Mucosa of descending colon (tissue), 3 donors: ENCODE data around the gene BTBD10. TPM values are rescaled to one million over a fixed set of nuclear protein-coding genes. Genes with fewer than 3 reads are reported as not detected.
A peak's percentile ranks its signal among the peaks of the same experiment; 100 is the strongest.

Experiments used
- ATAC-seq: fragments of 200-7000 bp; cut with Tn5 transposase; one replicate; pipeline ENCODE4 v1.9.1; 2020; ENCODE audit warnings: mild to moderate bottlenecking, moderate library complexity
- DNase-seq, 3 donors: peaks; one replicate each; pipeline ENCODE4 v3.0.0-alpha.2; 2020
- H3K36me3 ChIP-seq: fragments of 200-600 bp; one replicate; pipeline ENCODE4 v1.8.0; 2021; ENCODE audit warnings: low read depth, mild to moderate bottlenecking
- H3K4me1 ChIP-seq: fragments of 200-600 bp; one replicate; pipeline ENCODE4 v1.8.0; 2021; ENCODE audit warnings: low read depth, mild to moderate bottlenecking
- H3K4me3 ChIP-seq: fragments of 200-600 bp; one replicate; pipeline ENCODE4 v1.8.0; 2021; ENCODE audit warnings: mild to moderate bottlenecking
- H3K9me3 ChIP-seq: fragments of 200-600 bp; one replicate; pipeline ENCODE4 v1.8.0; 2021; ENCODE audit warnings: mild to moderate bottlenecking
- intact Hi-C, 2 donors: fragments of 100-400 bp; cut with DNase I in 1 of 2; cut with micrococcal nuclease in 1 of 2; formaldehyde crosslinking; loops; one replicate each; pipeline versions ENCODE4 v1.11.0 to v1.11.1; 2022; cut with DNase I, micrococcal nuclease
- total RNA-seq, 3 donors: library from RNA; stranded (reverse); fragmentation: NEBNext Ultra II Directional in 2 of 3; extraction: Animal tissue kit (Norgen Biotek cat#: 25700) in 2 of 3; gene quantifications; one replicate each; pipeline versions ENCODE4 v1.2.1 to v1.2.4, GENCODE V29; 2021 to 2023
- TF ChIP-seq, protein P1 (sequence below): fragments of 200-600 bp; IDR thresholded peaks from one replicate; pipeline ENCODE4 v1.8.0; 2022; ENCODE audit warnings: antibody characterized with exemption, mild to moderate bottlenecking
- donor health status: DM: no; HTN: no; CAD: no; lungs with moderate emphysema.
- donor health status: DM: no; HTN: no; CAD: no.
- donor health status: DM: no; HTN: yes; CAD: no.

The BTBD10 gene
- total RNA-seq, 3 donors from 2014 or later: 28.2 to 37.8 (median 29.5) TPM

DNA sequence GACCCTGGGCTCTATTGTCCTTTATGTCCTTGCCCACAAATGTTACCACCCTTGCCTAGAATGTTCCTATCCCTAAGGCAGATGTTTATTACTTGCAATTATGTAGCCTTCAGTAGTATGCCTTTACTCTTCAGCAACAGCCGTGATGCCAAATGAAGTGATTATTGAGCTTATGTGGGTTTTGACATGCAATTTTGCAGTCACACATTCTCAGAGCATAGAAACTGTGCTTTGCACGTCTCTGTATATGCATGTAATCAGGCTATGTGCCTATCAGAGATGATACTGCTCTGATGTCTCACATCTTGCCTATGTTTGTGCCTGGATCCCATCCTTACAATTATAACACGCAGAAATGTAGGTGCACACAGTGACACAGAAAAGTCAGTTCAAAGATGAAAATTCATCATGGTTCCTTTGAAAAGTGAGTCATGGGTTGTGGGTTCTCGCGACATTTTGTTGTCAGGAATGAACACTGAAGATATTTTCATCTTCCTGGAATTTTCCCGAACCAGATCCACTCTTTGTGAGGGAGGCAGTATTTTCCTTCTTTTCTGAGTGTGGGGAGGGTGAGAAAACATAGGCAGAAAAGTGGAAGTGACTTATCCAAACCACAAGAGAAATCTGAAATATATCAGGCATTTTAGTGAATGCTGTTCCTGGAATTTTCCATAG, 104.3 kb downstream of the BTBD10 start:
- TF ChIP-seq, protein P1, sequence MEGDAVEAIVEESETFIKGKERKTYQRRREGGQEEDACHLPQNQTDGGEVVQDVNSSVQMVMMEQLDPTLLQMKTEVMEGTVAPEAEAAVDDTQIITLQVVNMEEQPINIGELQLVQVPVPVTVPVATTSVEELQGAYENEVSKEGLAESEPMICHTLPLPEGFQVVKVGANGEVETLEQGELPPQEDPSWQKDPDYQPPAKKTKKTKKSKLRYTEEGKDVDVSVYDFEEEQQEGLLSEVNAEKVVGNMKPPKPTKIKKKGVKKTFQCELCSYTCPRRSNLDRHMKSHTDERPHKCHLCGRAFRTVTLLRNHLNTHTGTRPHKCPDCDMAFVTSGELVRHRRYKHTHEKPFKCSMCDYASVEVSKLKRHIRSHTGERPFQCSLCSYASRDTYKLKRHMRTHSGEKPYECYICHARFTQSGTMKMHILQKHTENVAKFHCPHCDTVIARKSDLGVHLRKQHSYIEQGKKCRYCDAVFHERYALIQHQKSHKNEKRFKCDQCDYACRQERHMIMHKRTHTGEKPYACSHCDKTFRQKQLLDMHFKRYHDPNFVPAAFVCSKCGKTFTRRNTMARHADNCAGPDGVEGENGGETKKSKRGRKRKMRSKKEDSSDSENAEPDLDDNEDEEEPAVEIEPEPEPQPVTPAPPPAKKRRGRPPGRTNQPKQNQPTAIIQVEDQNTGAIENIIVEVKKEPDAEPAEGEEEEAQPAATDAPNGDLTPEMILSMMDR: no peak
- H3K9me3 ChIP-seq: no peaks in the 10 kb centered on the region
- DNase-seq: no peak
- no peaks in the 10 kb centered on the region for H3K4me1 ChIP-seq
- H3K36me3 ChIP-seq: no peaks in the 10 kb centered on the region
- intact Hi-C loops: no loop called here
- no peak overlapping the region for H3K4me3 ChIP-seq
- ATAC-seq: no peak

- no peaks in the 10 kb centered on the region for H3K4me1 ChIP-seq
- TF ChIP-seq, protein P1: no peak
- H3K36me3 ChIP-seq: no peaks in the 10 kb centered on the region
- intact Hi-C loops: no loop called here
- H3K4me3 ChIP-seq: no peak overlapping the region
- DNase-seq (no peak), ATAC-seq (no peak)
- no peaks in the 10 kb centered on the region for H3K9me3 ChIP-seq
Observed at GRCh38 chr11:13357232-13357631, 105.8 kb downstream of the BTBD10 start.

- Histone ChIP-seq H3K9me3 (no peaks in the 10 kb centered on the region), H3K36me3 (no peaks in the 10 kb centered on the region), H3K4me1 (no peaks in the 10 kb centered on the region), H3K4me3 (no peak overlapping the region)
- intact Hi-C loops: no loop called here
- ATAC-seq: no peak
- TF ChIP-seq, protein P1: no peak
- DNase-seq: no peak
Observed at GRCh38 chr11:13355191-13355590, 107.8 kb downstream of the BTBD10 start.

- Histone ChIP-seq H3K9me3 (no peaks in the 10 kb centered on the region), H3K36me3 (no peaks in the 10 kb centered on the region), H3K4me1 (no peaks in the 10 kb centered on the region), H3K4me3 (no peak overlapping the region)
- intact Hi-C loops: no loop called here
- peak in 1 of 3 donors; percentile 64 for DNase-seq
- peak; percentile 53 for ATAC-seq
- TF ChIP-seq, protein P1: no peak
Observed at GRCh38 chr11:13354335-13354734, 108.7 kb downstream of the BTBD10 start.

DNA sequence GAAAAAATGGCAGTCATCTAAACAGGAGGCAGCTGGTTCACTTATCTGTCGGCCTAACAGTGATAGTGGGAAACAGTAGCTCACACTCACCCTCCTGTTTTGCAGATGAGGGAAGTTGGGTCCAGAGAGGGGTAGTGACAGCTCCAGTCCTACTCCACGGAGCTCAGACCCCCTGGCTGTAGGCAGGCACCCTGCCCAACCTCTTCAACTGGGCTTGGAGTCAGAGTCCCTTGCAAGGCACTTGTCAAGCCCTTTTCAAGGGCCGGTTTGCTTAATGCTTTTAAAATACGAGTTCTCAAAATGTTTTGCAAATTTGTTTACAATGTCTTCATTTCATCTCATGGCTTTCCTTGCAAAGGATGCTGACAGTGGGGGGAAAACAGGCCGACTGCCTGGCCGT, 110.3 kb downstream of the BTBD10 start:
- DNase-seq (no peak), ATAC-seq (no peak)
- TF ChIP-seq, protein P1: no peak
- Histone ChIP-seq H3K4me1 (peaks cover 6% of the 10 kb centered on the region), H3K36me3 (no peaks in the 10 kb centered on the region), H3K9me3 (no peaks in the 10 kb centered on the region), H3K4me3 (no peak overlapping the region)
- intact Hi-C loops: no loop called here
